Neuronal stem cell (in vitro differentiated cells): Measurements from ENCODE around the gene CLCN2.
A peak's percentile ranks its signal among the peaks of the same experiment; 100 is the strongest.

Experiments used
- DNase-seq: peaks from one replicate; pipeline ENCODE4 v3.0.0-alpha.2; 2013; ENCODE audit warnings: low spot score
- H2AFZ ChIP-seq: one replicate; pipeline ENCODE4 v1.6.1; 2013; ENCODE audit warnings: mild to moderate bottlenecking, low read length, inconsistent platforms
- H2AK5ac ChIP-seq: 2 replicates; pipeline ENCODE4 v1.6.1; 2013; ENCODE audit warnings: low read depth, mild to moderate bottlenecking, inconsistent platforms, low read length, moderate library complexity, mixed read lengths
- H2BK120ac ChIP-seq: 2 replicates; pipeline ENCODE4 v1.6.1; 2013; ENCODE audit warnings: low read depth, mild to moderate bottlenecking, inconsistent platforms, low read length, moderate library complexity, mixed read lengths
- H2BK12ac ChIP-seq: one replicate; pipeline ENCODE4 v1.6.1; 2013; ENCODE audit warnings: low read length, inconsistent platforms
- H2BK15ac ChIP-seq: 2 replicates; pipeline ENCODE4 v1.6.1; 2013; ENCODE audit warnings: mild to moderate bottlenecking, low read length, inconsistent platforms, mixed read lengths
- H2BK5ac ChIP-seq: one replicate; pipeline ENCODE4 v1.6.1; 2013; ENCODE audit warnings: inconsistent platforms, mild to moderate bottlenecking, low read length, moderate library complexity
- H3K14ac ChIP-seq: one replicate; pipeline ENCODE4 v1.6.1; 2013; ENCODE audit warnings: low read length, inconsistent platforms
- H3K18ac ChIP-seq: 2 replicates; pipeline ENCODE4 v1.6.1; 2013; ENCODE audit warnings: low read length, inconsistent platforms
- H3K23ac ChIP-seq: 2 replicates; pipeline ENCODE4 v1.6.1; 2013; ENCODE audit warnings: low read depth, mild to moderate bottlenecking, mixed read lengths, low read length, inconsistent platforms; ENCODE audit not compliant: poor library complexity
- H3K27ac ChIP-seq: replicated peaks from 3 replicates; pipeline ENCODE4 v1.5.1; 2013; ENCODE audit warnings: low read length, inconsistent platforms
- H3K27me3 ChIP-seq, 3 experiments: 2 replicates each; pipeline ENCODE4 v1.6.1; 2013; ENCODE audit warnings: low read length in 3 of 3, mild to moderate bottlenecking in 2 of 3, inconsistent platforms in 1 of 3, low read depth in 1 of 3, mixed read lengths in 1 of 3, moderate library complexity in 1 of 3; ENCODE audit not compliant: control insufficient read depth in 3 of 3, insufficient read depth in 3 of 3
- H3K36me3 ChIP-seq, 2 donors: replicated peaks in 1 of 2; 2 replicates each; pipeline ENCODE4 v1.6.1; 2013; ENCODE audit warnings: low read length in 2 of 2; ENCODE audit not compliant: control insufficient read depth in 2 of 2, insufficient read depth in 2 of 2
- H3K4ac ChIP-seq: 2 replicates; pipeline ENCODE4 v1.6.1; 2013; ENCODE audit warnings: inconsistent platforms, mild to moderate bottlenecking, low read length, moderate library complexity
- H3K4me1 ChIP-seq, 2 donors: 1 replicate in 1 of 2; 2 replicates in 1 of 2; pipeline ENCODE4 v1.6.1; 2013; ENCODE audit warnings: low read length in 2 of 2, low read depth in 1 of 2; ENCODE audit not compliant: control insufficient read depth in 2 of 2, insufficient read depth in 1 of 2
- H3K4me2 ChIP-seq: one replicate; pipeline ENCODE4 v1.6.1; 2013; ENCODE audit warnings: mild to moderate bottlenecking, low read length, inconsistent platforms; ENCODE audit not compliant: insufficient read depth, poor library complexity, severe bottlenecking
- H3K4me3 ChIP-seq, 2 donors: 2 replicates each; pipeline ENCODE4 v1.5.1; 2013; ENCODE audit warnings: low read length in 2 of 2, mild to moderate bottlenecking in 2 of 2, inconsistent platforms in 1 of 2, moderate library complexity in 1 of 2
- H3K79me1 ChIP-seq: one replicate; pipeline ENCODE4 v1.6.1; 2013; ENCODE audit warnings: low read depth, mild to moderate bottlenecking, inconsistent platforms, low read length, moderate library complexity
- H3K9ac ChIP-seq: one replicate; pipeline ENCODE4 v1.6.1; 2013; ENCODE audit warnings: mild to moderate bottlenecking, low read depth, low read length, inconsistent platforms; ENCODE audit not compliant: poor library complexity
- H3K9me3 ChIP-seq, 2 donors: replicated peaks in 1 of 2; 2 replicates each; pipeline versions ENCODE3 to v1.6.1; 2013; ENCODE audit warnings: low read length in 2 of 2, mild to moderate bottlenecking in 2 of 2, inconsistent platforms in 1 of 2, low read depth in 1 of 2, mixed read lengths in 1 of 2, moderate library complexity in 1 of 2; ENCODE audit not compliant: control insufficient read depth in 2 of 2, insufficient read depth in 1 of 2
- H4K8ac ChIP-seq: one replicate; pipeline ENCODE4 v1.6.1; 2013; ENCODE audit warnings: low read depth, mild to moderate bottlenecking, inconsistent platforms, low read length, moderate library complexity
- H4K91ac ChIP-seq: one replicate; pipeline ENCODE4 v1.6.1; 2013; ENCODE audit warnings: low read length, low read depth, mild to moderate bottlenecking, inconsistent platforms; ENCODE audit not compliant: poor library complexity
- WGBS, 2 donors: extraction: QIAGEN DNeasy Blood & Tissue Kit; methylation state at CpG; one replicate each; pipeline ENCODE4 v1.1.7; 2013; ENCODE audit warnings: missing lambda C conversion rate in 2 of 2, mixed read lengths in 1 of 2; ENCODE audit not compliant: insufficient read length in 2 of 2, insufficient replicate concordance in 1 of 2; ENCODE audit errors: extremely low coverage in 2 of 2; 5-methylcytosine and 5-hydroxymethylcytosine counted together

Gene CLCN2

DNA sequence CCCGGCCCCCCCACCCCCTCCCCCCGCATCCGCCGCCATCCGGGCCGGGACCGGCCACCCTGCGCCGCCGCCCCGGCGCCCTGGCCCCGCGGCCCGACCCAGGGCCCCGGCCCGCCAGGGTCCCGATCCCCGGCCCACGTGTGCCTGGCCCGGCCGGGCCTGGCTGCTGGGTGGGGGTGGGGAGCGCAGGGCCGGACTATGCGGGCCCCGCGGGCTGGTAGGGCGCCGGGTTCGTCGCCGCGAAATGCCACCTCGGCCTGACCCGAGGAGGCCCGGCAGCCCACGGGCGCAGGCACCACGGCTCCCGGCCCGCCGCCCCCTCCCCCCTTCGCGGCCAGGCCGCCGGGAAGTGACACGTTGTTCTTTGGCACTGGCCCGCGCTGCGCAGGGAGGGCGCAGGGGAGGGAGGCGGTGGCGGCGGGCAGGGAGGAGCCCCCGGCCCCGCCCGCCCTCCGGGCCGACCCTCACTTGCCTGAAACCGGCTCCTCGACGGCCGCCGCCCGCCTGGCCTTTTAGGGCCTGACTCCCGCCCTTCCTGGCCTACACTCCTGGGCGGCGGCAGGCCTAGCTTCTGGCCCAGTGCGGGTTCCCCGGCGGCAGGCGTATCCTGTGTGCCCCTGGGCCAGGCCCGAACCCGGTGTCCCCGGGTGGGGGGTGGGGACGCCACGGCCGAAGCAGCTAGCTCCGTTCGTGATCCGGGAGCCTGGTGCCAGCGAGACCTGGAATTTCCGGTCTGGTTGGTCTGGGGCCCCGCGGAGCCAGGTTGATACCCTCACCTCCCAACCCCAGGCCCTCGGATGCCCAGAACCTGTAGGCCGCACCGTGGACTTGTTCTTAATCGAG lies 46.5 kb downstream of the CLCN2 start:
- H3K23ac ChIP-seq = peak overlapping the region; percentile 89
- H3K4me1 ChIP-seq = peaks cover 7 to 15% of the 10 kb centered on the region in 2 donors
- H3K4ac ChIP-seq = peak overlapping the region; percentile 37
- H3K27ac ChIP-seq = peak overlapping the region; percentile 72
- peaks cover 16 to 48% of the 10 kb centered on the region in 2 donors for H3K36me3 ChIP-seq
- H3K4me2 ChIP-seq = peak overlapping the region; percentile 91
- H3K79me1 ChIP-seq = peaks cover 7% of the 10 kb centered on the region
- H3K18ac ChIP-seq = peak overlapping the region; percentile 90
- H3K27me3 ChIP-seq = no peaks in the 10 kb centered on the region
- peak; percentile 48 for DNase-seq
- no peak overlapping the region for H2BK15ac ChIP-seq
- peak overlapping the region; percentile 53 for H4K91ac ChIP-seq
- H2BK12ac ChIP-seq = no peak overlapping the region
- peak overlapping the region; percentile 78 to 98 for H3K4me3 ChIP-seq
- no peak overlapping the region for H2BK120ac ChIP-seq
- no peak overlapping the region for H4K8ac ChIP-seq
- WGBS, 2 donors = no CpG with 5 or more reads among the region's 89 CpGs
- peak overlapping the region; percentile 92 for H3K9ac ChIP-seq
- H2AK5ac ChIP-seq = peak overlapping the region; percentile 98
- no peaks in the 10 kb centered on the region for H3K9me3 ChIP-seq
- peak overlapping the region; percentile 66 for H2BK5ac ChIP-seq
- H3K14ac ChIP-seq = peak overlapping the region; percentile 89
- H2AFZ ChIP-seq = peak overlapping the region; percentile 61

- Histone ChIP-seq H2AK5ac (peak within 1 kb of the TSS; percentile 98), H2BK15ac (no peak within 1 kb of the TSS), H2BK120ac (no peak within 1 kb of the TSS), H2AFZ (peak within 1 kb of the TSS; percentile 73), H4K8ac (no peak within 1 kb of the TSS), H3K36me3 (peaks cover 12 to 45% of the 10 kb centered on the region in 2 donors), H3K79me1 (peaks cover 2% of the 10 kb centered on the region), H3K4ac (peak within 1 kb of the TSS; percentile 37), H4K91ac (peak within 1 kb of the TSS; percentile 53), H3K18ac (peak within 1 kb of the TSS; percentile 90), H3K4me2 (peak within 1 kb of the TSS; percentile 91), H3K4me1 (peaks cover 7 to 15% of the 10 kb centered on the region in 2 donors), H3K14ac (peak within 1 kb of the TSS; percentile 89), H3K23ac (peak within 1 kb of the TSS; percentile 89), H3K27me3 (no peaks in the 10 kb centered on the region), H3K9ac (peak within 1 kb of the TSS; percentile 92), H2BK5ac (peak within 1 kb of the TSS; percentile 66), H2BK12ac (no peak within 1 kb of the TSS), H3K4me3 (peak within 1 kb of the TSS; percentile 78 to 98), H3K9me3 (no peaks in the 10 kb centered on the region), H3K27ac (peak within 1 kb of the TSS; percentile 72)
- DNase-seq = peak; percentile 87
- WGBS, 2 donors = no CpG with 5 or more reads among the region's 40 CpGs
These were observed 47.1 kb downstream of the CLCN2 start, which contains the start of gene EIF4G1 for GRCh38 chr3:184314363-184314699. Gene EIF4G1, plus strand, starts transcription at chr3:184314606. Its CDS starts 1,191 bp downstream, at chr3:184315797.

GRCh38 chr3:184311633-184312032 lies 49.8 kb downstream of the CLCN2 start:
- no peak overlapping the region for H3K4me2 ChIP-seq
- no peak overlapping the region for H3K14ac ChIP-seq
- H4K91ac ChIP-seq = no peak overlapping the region
- peaks cover 20 to 44% of the 10 kb centered on the region in 2 donors for H3K36me3 ChIP-seq
- peak overlapping the region; percentile 9 for H2AFZ ChIP-seq
- H2AK5ac ChIP-seq = no peak overlapping the region
- H4K8ac ChIP-seq = no peak overlapping the region
- H3K4me3 ChIP-seq = no peak overlapping the region
- no peaks in the 10 kb centered on the region for H3K9me3 ChIP-seq
- H3K4me1 ChIP-seq = peaks cover 2 to 12% of the 10 kb centered on the region in 2 donors
- H3K9ac ChIP-seq = no peak overlapping the region
- H2BK120ac ChIP-seq = no peak overlapping the region
- H3K18ac ChIP-seq = no peak overlapping the region
- no peak for DNase-seq
- H3K79me1 ChIP-seq = peaks cover 2% of the 10 kb centered on the region
- H3K4ac ChIP-seq = no peak overlapping the region
- H3K27me3 ChIP-seq = no peaks in the 10 kb centered on the region
- H3K27ac ChIP-seq = no peak overlapping the region
- no peak overlapping the region for H2BK5ac ChIP-seq
- no peak overlapping the region for H2BK12ac ChIP-seq
- no peak overlapping the region for H3K23ac ChIP-seq
- H2BK15ac ChIP-seq = no peak overlapping the region

DNA sequence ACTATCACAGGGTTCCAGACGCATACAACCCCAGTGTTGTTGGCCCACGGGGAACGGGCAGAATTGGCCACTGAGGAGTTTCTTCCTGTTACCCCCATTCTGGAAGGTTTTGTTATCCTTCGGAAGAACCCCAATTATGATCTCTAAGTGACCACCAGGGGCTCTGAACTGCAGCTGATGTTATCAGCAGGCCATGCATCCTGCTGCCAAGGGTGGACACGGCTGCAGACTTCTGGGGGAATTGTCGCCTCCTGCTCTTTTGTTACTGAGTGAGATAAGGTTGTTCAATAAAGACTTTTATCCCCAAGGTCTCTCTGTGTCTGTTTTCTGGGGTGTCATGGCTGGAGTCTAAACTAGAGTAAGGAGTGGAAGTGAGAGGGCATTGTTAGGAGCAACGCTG lies 52.7 kb downstream of the CLCN2 start:
- Histone ChIP-seq H4K8ac (no peak overlapping the region), H3K9ac (no peak overlapping the region), H2BK12ac (no peak overlapping the region), H2BK120ac (no peak overlapping the region), H3K9me3 (no peaks in the 10 kb centered on the region), H2AFZ (no peak overlapping the region), H2BK15ac (no peak overlapping the region), H3K27me3 (no peaks in the 10 kb centered on the region), H3K4ac (no peak overlapping the region), H3K36me3 (peaks cover 38 to 59% of the 10 kb centered on the region in 2 donors), H3K23ac (no peak overlapping the region), H3K18ac (no peak overlapping the region), H3K14ac (no peak overlapping the region), H3K4me3 (no peak overlapping the region), H3K79me1 (no peaks in the 10 kb centered on the region), H3K4me2 (no peak overlapping the region), H2BK5ac (no peak overlapping the region), H3K27ac (no peak overlapping the region), H2AK5ac (no peak overlapping the region), H3K4me1 (no peaks in the 10 kb centered on the region), H4K91ac (no peak overlapping the region)
- WGBS, 2 donors = no CpG with 5 or more reads among the region's 7 CpGs
- DNase-seq = no peak
